OCI-LY1 (cell line): ENCODE measurements around the gene SMG9.

Experiments used
- EZH2 ChIP-seq: fragments of 200-600 bp; sonication (generic), shearing (Covaris generic); IDR thresholded peaks from 2 replicates; pipeline ENCODE4 v1.8.0; 2017; ENCODE audit warnings: borderline replicate concordance, mixed run types, mild to moderate bottlenecking, antibody characterized with exemption, low read length, moderate library complexity, mixed read lengths
- TF ChIP-seq, protein P1 (sequence below): fragments of 200-600 bp; sonication (generic), shearing (Covaris generic); IDR thresholded peaks from 2 replicates; pipeline ENCODE4 v1.5.1; 2017; ENCODE audit warnings: mild to moderate bottlenecking, antibody characterized with exemption, low read length, moderate library complexity, mixed read lengths

DNA sequence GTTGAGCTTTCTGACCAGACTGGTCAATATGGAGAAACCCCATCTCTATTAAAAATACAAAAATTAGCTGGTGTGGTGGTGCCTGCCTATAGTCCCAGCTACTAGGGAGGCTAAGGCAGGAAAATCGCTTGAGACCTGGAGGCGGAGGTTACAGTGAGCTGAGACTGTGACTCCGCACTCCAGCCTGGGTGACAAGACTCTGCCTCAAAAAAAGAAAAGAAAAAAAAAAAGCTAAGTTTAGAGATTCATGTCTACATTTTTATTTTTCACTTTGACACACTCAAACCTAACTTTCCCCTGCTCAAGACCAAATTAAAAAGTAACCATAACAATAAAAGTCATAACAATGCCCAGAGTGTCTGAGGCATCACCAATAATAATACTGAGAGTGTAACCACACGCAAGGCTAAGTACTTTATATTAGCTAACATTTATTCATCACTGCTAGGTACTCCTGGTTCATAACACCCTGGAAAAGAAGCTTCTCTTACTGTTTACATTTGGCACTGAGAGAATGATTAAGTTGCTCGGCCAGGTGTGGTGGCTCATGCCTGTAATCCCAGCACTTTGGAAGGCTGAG is 33.2 kb downstream of the SMG9 start:
- TF ChIP-seq, protein P1, sequence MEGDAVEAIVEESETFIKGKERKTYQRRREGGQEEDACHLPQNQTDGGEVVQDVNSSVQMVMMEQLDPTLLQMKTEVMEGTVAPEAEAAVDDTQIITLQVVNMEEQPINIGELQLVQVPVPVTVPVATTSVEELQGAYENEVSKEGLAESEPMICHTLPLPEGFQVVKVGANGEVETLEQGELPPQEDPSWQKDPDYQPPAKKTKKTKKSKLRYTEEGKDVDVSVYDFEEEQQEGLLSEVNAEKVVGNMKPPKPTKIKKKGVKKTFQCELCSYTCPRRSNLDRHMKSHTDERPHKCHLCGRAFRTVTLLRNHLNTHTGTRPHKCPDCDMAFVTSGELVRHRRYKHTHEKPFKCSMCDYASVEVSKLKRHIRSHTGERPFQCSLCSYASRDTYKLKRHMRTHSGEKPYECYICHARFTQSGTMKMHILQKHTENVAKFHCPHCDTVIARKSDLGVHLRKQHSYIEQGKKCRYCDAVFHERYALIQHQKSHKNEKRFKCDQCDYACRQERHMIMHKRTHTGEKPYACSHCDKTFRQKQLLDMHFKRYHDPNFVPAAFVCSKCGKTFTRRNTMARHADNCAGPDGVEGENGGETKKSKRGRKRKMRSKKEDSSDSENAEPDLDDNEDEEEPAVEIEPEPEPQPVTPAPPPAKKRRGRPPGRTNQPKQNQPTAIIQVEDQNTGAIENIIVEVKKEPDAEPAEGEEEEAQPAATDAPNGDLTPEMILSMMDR, result no peak
- no peak for TF ChIP-seq EZH2
